Left ventricle myocardium superior (tissue), 1 donor: ENCODE measurements around the gene MARCHF6. TPM values are rescaled to one million over a fixed set of nuclear protein-coding genes. Genes with fewer than 3 reads are reported as not detected.
A peak's percentile ranks its signal among the peaks of the same experiment; 100 is the strongest.
"Not testable (repeated sequence)": the region's sequence is repeated elsewhere in the genome, so short reads cannot be mapped to it uniquely, and the experiment has no call there.

Experiments
- ATAC-seq: fragments of 200-7000 bp; cut with Tn5 transposase; one replicate; pipeline ENCODE4 v1.9.1; 2020; ENCODE audit warnings: mild to moderate bottlenecking, moderate library complexity
- DNase-seq: peaks from one replicate; pipeline ENCODE4 v3.0.0-alpha.2; 2020
- intact Hi-C: fragments of 100-400 bp; cut with micrococcal nuclease; formaldehyde crosslinking; loops from one replicate; pipeline ENCODE4 v1.11.0; 2022
- long read RNA-seq: library from polyadenylated mRNA; unstranded; transcript quantifications from one replicate; pipeline ENCODE4 v2.0.0, GENCODE V29; 2021
- total RNA-seq: library from RNA; stranded (reverse); fragmentation: NEBNext Ultra II Directional; extraction: Animal tissue kit (Norgen Biotek cat#: 25700); gene quantifications from one replicate; pipeline ENCODE4 v1.2.1, GENCODE V29; 2021
- donor health status: DM: no; HTN: yes; CAD: no; lungs with severe emphysema.

Gene MARCHF6
- total RNA-seq = 165 TPM
- long read RNA-seq, full-length matches to known transcripts = 26 of 36 reads
- long read RNA-seq, partial matches to known transcripts = 4 of 36 reads
- long read RNA-seq, other reads (novel, unspliced or antisense) = 6 of 36 reads

GRCh38 chr5:10353241-10354047 lies at the start of gene MARCHF6:
MARCHF6 (plus strand) TSS chr5:10353695; CDS start chr5:10353899, 204 bp downstream.
- intact Hi-C loops = no loop called here
- peak; percentile 98 for DNase-seq
- peak; percentile 97 for ATAC-seq

GRCh38 chr5:10303699-10304170 lies 49.8 kb upstream of the MARCHF6 start:
- intact Hi-C loops = no loop called here
- no peak for DNase-seq
- ATAC-seq = peak; percentile 28

GRCh38 chr5:10304932-10305331 lies 48.6 kb upstream of the MARCHF6 start:
- no peak for ATAC-seq
- intact Hi-C loops = no loop called here
- DNase-seq = no peak

- no peak for DNase-seq
- intact Hi-C loops = no loop called here
- no peak for ATAC-seq
These were observed 47.4 kb upstream of the MARCHF6 start for GRCh38 chr5:10306114-10306513.

- intact Hi-C loops = no loop called here
- ATAC-seq (peak; percentile 30), DNase-seq (no peak)
These were observed 46.7 kb upstream of the MARCHF6 start for GRCh38 chr5:10306806-10307205.

- ATAC-seq = peak; percentile 88
- intact Hi-C loops = no loop called here
- DNase-seq = peak; percentile 77
These were observed 46.0 kb upstream of the MARCHF6 start, which contains the start of gene CMBL for GRCh38 chr5:10307206-10308148. CMBL (minus strand) TSS chr5:10307902; CDS start chr5:10290762, 17,140 bp downstream.

- DNase-seq (no peak), ATAC-seq (no peak)
- intact Hi-C loops = no loop called here
These were observed 44.7 kb upstream of the MARCHF6 start for GRCh38 chr5:10308844-10309243.

GRCh38 chr5:10310066-10310779 lies 43.3 kb upstream of the MARCHF6 start:
- DNase-seq = no peak
- intact Hi-C loops = no loop called here

GRCh38 chr5:10310835-10311570 lies 42.5 kb upstream of the MARCHF6 start:
- ATAC-seq, DNase-seq, intact Hi-C loops: not testable (repeated sequence)

More at GRCh38 chr5:10310066-10310779, 43.3 kb upstream of the MARCHF6 start:
- ATAC-seq = no peak

- intact Hi-C loops = no loop called here
- ATAC-seq (no peak), DNase-seq (no peak)
These were observed 41.7 kb upstream of the MARCHF6 start for GRCh38 chr5:10311595-10312425.

- intact Hi-C loops = no loop called here
- DNase-seq (no peak), ATAC-seq (no peak)
These were observed 38.3 kb upstream of the MARCHF6 start for GRCh38 chr5:10315201-10315600.

GRCh38 chr5:10315824-10316509 lies 37.5 kb upstream of the MARCHF6 start:
- DNase-seq (no peak), ATAC-seq (no peak)
- intact Hi-C loops = no loop called here

GRCh38 chr5:10317825-10318682 lies 35.4 kb upstream of the MARCHF6 start:
- DNase-seq (no peak), ATAC-seq (no peak)
- intact Hi-C loops = no loop called here

- ATAC-seq = peak; percentile 75
- DNase-seq = no peak
- intact Hi-C loops = no loop called here
These were observed 34.2 kb upstream of the MARCHF6 start for GRCh38 chr5:10319202-10319851.

GRCh38 chr5:10320793-10321192 lies 32.7 kb upstream of the MARCHF6 start:
- ATAC-seq (no peak), DNase-seq (no peak)
- intact Hi-C loops = no loop called here
